K562 (cell line): Measurements from ENCODE around the gene PRSS27. TPM values are rescaled to one million over a fixed set of nuclear protein-coding genes. Genes with fewer than 3 reads are reported as not detected.
A peak's percentile ranks its signal among the peaks of the same experiment; 100 is the strongest.

Experiments used
- BDP1 ChIP-seq: IDR thresholded peaks from 3 replicates; pipeline ENCODE4 v1.6.1; 2011; ENCODE audit not compliant: insufficient read length, insufficient read depth
- BMI1 ChIP-seq: fragments of 150-350 bp; IDR thresholded peaks from 2 replicates; pipeline ENCODE4 v1.6.1; 2014; ENCODE audit warnings: low read length
- CHCHD3 ChIP-seq: fragments of 250-450 bp; sonication (Bioruptor Pico); IDR thresholded peaks from 2 replicates; pipeline ENCODE4 v2.1.2; 2022; ENCODE audit warnings: mild to moderate bottlenecking
- EWSR1 ChIP-seq: fragments of 450-650 bp; IDR thresholded peaks from 2 replicates; pipeline ENCODE4 v1.6.1; 2018; ENCODE audit warnings: borderline replicate concordance, mild to moderate bottlenecking, low read depth, moderate library complexity; ENCODE audit not compliant: partially characterized antibody
- FOXJ2 ChIP-seq: fragments of 200-800 bp; sonication (Bioruptor generic); IDR thresholded peaks from 2 replicates; pipeline ENCODE4 v1.6.1; 2016; ENCODE audit warnings: missing genetic modification characterization, missing compliant biosample characterization
- GTF2A2 ChIP-seq: IDR thresholded peaks from 2 replicates; pipeline ENCODE4 v1.6.1; 2016; ENCODE audit warnings: mild to moderate bottlenecking, missing genetic modification characterization, missing compliant biosample characterization
- HDAC2 ChIP-seq: fragments of 450-650 bp; IDR thresholded peaks from 2 replicates; pipeline ENCODE4 v1.6.1; 2016; ENCODE audit warnings: mild to moderate bottlenecking
- HDAC6 ChIP-seq: IDR thresholded peaks from 2 replicates; pipeline ENCODE4 v1.6.1; 2012; ENCODE audit warnings: low read depth, mild to moderate bottlenecking, control low read depth, inconsistent platforms, low read length, moderate library complexity
- MAZ ChIP-seq, 2 experiments: fragments of 450-650 bp in 1 of 2; sonication (generic) in 1 of 2; formaldehyde crosslinking; IDR thresholded peaks in 1 of 2; conservative IDR thresholded peaks in 1 of 2; 2 replicates each; pipeline versions ENCODE4 v1.4.0 to v1.5.0; 2020; ENCODE audit warnings: mild to moderate bottlenecking in 1 of 2, missing genetic modification reagents in 1 of 2
- NCOA4 ChIP-seq: fragments of 450-650 bp; IDR thresholded peaks from 2 replicates; pipeline ENCODE4 v1.6.1; 2018; ENCODE audit warnings: mild to moderate bottlenecking; ENCODE audit not compliant: partially characterized antibody
- NONO ChIP-seq, 2 experiments: fragments of 200-400 bp in 1 of 2; fragments of 450-650 bp in 1 of 2; formaldehyde crosslinking in 1 of 2; IDR thresholded peaks; 2 replicates each; pipeline ENCODE4 v1.6.1; 2017; ENCODE audit warnings: low read depth in 2 of 2, mild to moderate bottlenecking in 2 of 2, moderate library complexity in 2 of 2, low read length in 1 of 2
- POLR2G ChIP-seq: fragments of 200-400 bp; formaldehyde crosslinking; IDR thresholded peaks from 2 replicates; pipeline ENCODE4 v1.6.1; 2017; ENCODE audit warnings: low read depth, mild to moderate bottlenecking, antibody characterized with exemption, low read length, moderate library complexity
- RBBP5 ChIP-seq: fragments of 200-600 bp; sonication (generic); IDR thresholded peaks from 2 replicates; pipeline ENCODE4 v1.6.1; 2012; ENCODE audit warnings: borderline replicate concordance, mild to moderate bottlenecking, low read length, control low read depth, inconsistent platforms; ENCODE audit not compliant: insufficient read depth, poor library complexity, severe bottlenecking
- SOX6 ChIP-seq: fragments of 450-650 bp; IDR thresholded peaks from 2 replicates; pipeline ENCODE4 v1.6.1; 2014; ENCODE audit warnings: mild to moderate bottlenecking
- SUPT5H ChIP-seq: fragments of 450-650 bp; IDR thresholded peaks from 2 replicates; pipeline ENCODE4 v1.6.1; 2016
- ZNF174 ChIP-seq: fragments of 250-450 bp; sonication (Bioruptor Pico); IDR thresholded peaks from 2 replicates; pipeline ENCODE4 v1.4.0; 2020; ENCODE audit warnings: mild to moderate bottlenecking
- polyA plus RNA-seq, 8 experiments: library from polyadenylated mRNA; depleted of rRNA in 4 of 8; stranded (reverse) in 5 of 8; unstranded in 3 of 8; fragments of >200 nt; fragmentation: Nextera tagmentation in 2 of 8; fragmentation: Illumina TruSeq in 1 of 8; extraction: Ambion mirVana in 2 of 8; extraction: Trizol in 1 of 8; gene quantifications; 2 replicates each; pipeline versions ENCODE4 v1.2.1 to v1.2.3, GENCODE V29; 2011 to 2014; ENCODE audit warnings: inconsistent platforms in 1 of 8, missing spikeins in 1 of 8
- total RNA-seq, 7 experiments: library from RNA; depleted of rRNA in 6 of 7; stranded (reverse); fragments of >200 nt in 6 of 7; fragmentation: Illumina TruSeq in 2 of 7; extraction: Trizol in 2 of 7; gene quantifications; 2 replicates each; pipeline versions ENCODE4 v1.2.1 to v1.2.3, GENCODE V29; 2011 to 2021; ENCODE audit warnings: low replicate concordance in 1 of 7
- TF ChIP-seq, protein P1 (sequence below): sonication (generic); formaldehyde crosslinking; IDR thresholded peaks from 2 replicates; pipeline ENCODE4 v1.9.0; 2022; ENCODE audit warnings: mild to moderate bottlenecking, missing genetic modification reagents
- TF ChIP-seq, protein P2 (sequence below): sonication (generic); formaldehyde crosslinking; IDR thresholded peaks from 2 replicates; pipeline ENCODE4 v1.8.1; 2022; ENCODE audit warnings: missing genetic modification reagents
- TF ChIP-seq, protein P3 (sequence below): sonication (generic); formaldehyde crosslinking; IDR thresholded peaks from 2 replicates; pipeline ENCODE4 v1.8.0; 2022; ENCODE audit warnings: mild to moderate bottlenecking, missing genetic modification reagents, borderline replicate concordance
- TF ChIP-seq, protein P4 (sequence below): fragments of 250-450 bp; sonication (Bioruptor Pico); IDR thresholded peaks from 2 replicates; pipeline ENCODE4 v1.8.0; 2022; ENCODE audit warnings: inconsistent platforms, mild to moderate bottlenecking, moderate library complexity, borderline replicate concordance
- TF ChIP-seq, protein P5 (sequence below): IDR thresholded peaks from 3 replicates; pipeline ENCODE4 v1.6.1; 2011; ENCODE audit warnings: borderline replicate concordance, mild to moderate bottlenecking; ENCODE audit not compliant: insufficient read length, insufficient read depth

Gene PRSS27
- total and polyA plus RNA-seq, 9 of the 15 experiments (the other 6 are each of a cell fraction or from before 2014, with no cell fraction given) = 0.09 to 0.20 (median 0.17) TPM; not detected in 5

DNA sequence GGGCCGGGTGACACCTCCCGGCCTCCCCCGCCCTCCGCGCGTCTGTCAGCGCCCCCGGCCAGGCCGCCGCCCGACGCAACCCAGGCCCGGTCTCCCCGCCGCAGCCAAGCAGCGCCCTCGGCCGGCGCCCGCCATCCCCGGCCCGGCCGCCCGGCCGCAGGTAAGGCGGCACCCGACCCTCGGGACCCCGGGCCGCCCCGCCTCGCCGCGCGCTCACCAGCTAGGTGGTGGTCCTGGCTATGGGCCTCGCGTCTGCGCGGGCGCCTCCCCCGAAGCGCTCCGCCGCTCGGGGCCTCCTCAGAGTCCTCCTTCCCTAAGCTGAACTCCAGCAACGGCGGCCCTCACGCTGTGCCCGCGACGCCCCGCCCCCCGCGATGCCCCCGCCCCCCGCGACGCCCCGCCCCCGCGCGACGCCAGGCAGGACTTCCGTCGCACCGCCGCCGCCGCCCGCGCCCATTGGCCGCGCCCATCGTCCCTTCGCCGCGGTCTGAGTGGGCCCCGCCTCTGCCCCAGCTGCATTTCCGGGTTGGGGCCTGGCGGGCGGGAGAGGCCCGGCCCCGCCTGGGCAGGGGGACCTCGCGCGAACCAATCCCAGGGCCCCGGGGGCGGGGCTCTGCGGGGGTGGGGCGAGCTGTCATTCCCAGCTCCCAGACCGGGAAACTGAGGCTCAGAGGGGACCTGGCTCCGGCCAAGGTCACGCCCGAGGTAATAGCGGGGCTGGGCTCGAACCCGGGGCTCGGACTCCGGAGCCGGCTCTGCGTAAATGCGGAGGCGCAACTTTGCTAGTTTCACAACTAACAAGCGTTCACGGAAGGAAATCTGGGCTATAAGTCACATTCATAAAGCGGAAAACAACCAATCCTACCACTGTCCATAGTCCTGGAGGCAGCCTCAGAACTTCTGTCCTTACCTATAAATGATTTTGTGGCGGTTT is 46.7 kb downstream of the PRSS27 start (continued):
- TF ChIP-seq, protein P1, sequence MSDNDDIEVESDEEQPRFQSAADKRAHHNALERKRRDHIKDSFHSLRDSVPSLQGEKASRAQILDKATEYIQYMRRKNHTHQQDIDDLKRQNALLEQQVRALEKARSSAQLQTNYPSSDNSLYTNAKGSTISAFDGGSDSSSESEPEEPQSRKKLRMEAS (CRISPR knock-in tag) = no peak
- TF ChIP-seq, protein P2, sequence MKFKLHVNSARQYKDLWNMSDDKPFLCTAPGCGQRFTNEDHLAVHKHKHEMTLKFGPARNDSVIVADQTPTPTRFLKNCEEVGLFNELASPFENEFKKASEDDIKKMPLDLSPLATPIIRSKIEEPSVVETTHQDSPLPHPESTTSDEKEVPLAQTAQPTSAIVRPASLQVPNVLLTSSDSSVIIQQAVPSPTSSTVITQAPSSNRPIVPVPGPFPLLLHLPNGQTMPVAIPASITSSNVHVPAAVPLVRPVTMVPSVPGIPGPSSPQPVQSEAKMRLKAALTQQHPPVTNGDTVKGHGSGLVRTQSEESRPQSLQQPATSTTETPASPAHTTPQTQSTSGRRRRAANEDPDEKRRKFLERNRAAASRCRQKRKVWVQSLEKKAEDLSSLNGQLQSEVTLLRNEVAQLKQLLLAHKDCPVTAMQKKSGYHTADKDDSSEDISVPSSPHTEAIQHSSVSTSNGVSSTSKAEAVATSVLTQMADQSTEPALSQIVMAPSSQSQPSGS (CRISPR knock-in tag) = no peak
- TF ChIP-seq, protein P3, sequence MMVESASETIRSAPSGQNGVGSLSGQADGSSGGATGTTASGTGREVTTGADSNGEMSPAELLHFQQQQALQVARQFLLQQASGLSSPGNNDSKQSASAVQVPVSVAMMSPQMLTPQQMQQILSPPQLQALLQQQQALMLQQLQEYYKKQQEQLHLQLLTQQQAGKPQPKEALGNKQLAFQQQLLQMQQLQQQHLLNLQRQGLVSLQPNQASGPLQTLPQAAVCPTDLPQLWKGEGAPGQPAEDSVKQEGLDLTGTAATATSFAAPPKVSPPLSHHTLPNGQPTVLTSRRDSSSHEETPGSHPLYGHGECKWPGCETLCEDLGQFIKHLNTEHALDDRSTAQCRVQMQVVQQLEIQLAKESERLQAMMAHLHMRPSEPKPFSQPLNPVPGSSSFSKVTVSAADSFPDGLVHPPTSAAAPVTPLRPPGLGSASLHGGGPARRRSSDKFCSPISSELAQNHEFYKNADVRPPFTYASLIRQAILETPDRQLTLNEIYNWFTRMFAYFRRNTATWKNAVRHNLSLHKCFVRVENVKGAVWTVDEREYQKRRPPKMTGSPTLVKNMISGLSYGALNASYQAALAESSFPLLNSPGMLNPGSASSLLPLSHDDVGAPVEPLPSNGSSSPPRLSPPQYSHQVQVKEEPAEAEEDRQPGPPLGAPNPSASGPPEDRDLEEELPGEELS = no peak
- TF ChIP-seq FOXJ2 (tag) (no peak), HDAC6 (no peak), RBBP5 (peak; percentile 73), SOX6 (no peak), BDP1 (no peak), NONO (IDR thresholded peaks at IDR 0.05; ENCODE audit: low read depth in 2 of 2, low read length in 1 of 2) (peak; percentile 33 to 88; a peak in 1 of 4 replicates), ZNF174 (no peak), EWSR1 (no peak), MAZ (CRISPR knock-in tag; conservative IDR thresholded peaks at IDR 0.05 in 1 of 2, IDR thresholded peaks at IDR 0.05 in 1 of 2) (peak in 1 of 2 experiments; percentile 74; a peak in 3 of 4 replicates), NCOA4 (no peak), HDAC2 (peak; percentile 72; the same call in 1 of the 2 replicates), POLR2G (peak; percentile 86), SUPT5H (no peak; the same call in 1 of the 2 replicates), BMI1 (no peak), GTF2A2 (no peak), CHCHD3 (CRISPR knock-in tag) (no peak)
- TF ChIP-seq, protein P4, sequence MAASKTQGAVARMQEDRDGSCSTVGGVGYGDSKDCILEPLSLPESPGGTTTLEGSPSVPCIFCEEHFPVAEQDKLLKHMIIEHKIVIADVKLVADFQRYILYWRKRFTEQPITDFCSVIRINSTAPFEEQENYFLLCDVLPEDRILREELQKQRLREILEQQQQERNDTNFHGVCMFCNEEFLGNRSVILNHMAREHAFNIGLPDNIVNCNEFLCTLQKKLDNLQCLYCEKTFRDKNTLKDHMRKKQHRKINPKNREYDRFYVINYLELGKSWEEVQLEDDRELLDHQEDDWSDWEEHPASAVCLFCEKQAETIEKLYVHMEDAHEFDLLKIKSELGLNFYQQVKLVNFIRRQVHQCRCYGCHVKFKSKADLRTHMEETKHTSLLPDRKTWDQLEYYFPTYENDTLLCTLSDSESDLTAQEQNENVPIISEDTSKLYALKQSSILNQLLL (CRISPR knock-in tag) = no peak
- TF ChIP-seq, protein P5, sequence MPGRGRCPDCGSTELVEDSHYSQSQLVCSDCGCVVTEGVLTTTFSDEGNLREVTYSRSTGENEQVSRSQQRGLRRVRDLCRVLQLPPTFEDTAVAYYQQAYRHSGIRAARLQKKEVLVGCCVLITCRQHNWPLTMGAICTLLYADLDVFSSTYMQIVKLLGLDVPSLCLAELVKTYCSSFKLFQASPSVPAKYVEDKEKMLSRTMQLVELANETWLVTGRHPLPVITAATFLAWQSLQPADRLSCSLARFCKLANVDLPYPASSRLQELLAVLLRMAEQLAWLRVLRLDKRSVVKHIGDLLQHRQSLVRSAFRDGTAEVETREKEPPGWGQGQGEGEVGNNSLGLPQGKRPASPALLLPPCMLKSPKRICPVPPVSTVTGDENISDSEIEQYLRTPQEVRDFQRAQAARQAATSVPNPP = no peak
